HG03159 (cell line): ENCODE measurements around the gene AAGAB.
"Not testable (repeated sequence)": the region's sequence is repeated elsewhere in the genome, so short reads cannot be mapped to it uniquely, and the experiment has no call there.

ENCODE experiments used
- ATAC-seq: cut with Tn5 transposase; IDR thresholded peaks from one replicate; pipeline ENCODE4 v1.9.1; 2021; ENCODE audit warnings: mild to moderate bottlenecking, moderate library complexity; ENCODE audit not compliant: unreplicated experiment

AAGAB gene

DNA sequence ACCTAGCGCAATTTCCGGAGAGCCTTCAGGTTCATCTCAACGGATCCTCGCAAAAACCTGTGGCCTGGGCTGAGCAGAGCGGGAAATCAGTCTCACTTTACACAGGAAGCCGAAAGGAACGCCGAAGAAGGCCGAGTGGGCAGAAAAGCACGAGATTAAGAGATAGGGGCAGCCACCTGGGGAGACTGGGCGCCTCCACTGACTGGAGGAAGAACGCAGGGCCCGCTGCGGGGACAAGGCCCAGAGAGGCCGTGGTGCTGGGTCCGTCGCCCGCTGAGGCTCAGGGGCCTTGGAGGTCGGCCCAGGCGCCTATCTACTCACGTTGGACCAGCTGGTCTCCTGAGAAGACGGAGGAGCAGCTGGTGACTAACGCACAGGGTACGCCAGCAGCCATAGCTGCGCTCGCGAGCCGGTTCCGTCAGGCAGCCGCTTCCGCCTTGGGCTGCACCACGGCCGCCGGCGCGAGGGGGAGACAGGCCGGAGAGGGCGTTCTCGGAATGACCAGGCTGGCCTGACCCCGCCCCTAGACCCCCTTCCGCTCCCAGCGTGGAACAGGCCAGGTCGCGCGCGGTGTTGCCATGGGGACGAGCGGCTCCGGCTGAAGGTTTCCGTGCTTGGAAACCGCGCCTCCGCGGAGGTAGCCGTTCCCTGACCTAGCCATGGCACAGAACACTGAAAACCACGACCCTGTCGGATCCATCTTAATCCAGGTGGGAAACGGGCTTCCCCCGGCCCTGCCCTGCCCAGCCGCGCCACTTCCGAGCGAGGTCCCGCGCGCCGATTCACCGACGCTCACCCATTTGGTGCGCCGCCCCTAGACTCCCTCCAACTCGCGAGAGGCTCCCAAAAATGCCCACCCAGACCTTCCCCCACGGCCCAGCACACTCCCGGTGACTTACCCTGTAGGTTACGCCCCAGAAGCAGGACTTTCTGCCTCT lies at the start of gene AAGAB, which contains the start of gene IQCH:
Gene AAGAB, minus strand, starts transcription at position 424 of the 938 bp plus-strand sequence. Its CDS starts 30 bp downstream, at position 394.
Gene IQCH, plus strand, starts transcription at position 549 of the 938 bp plus-strand sequence. Its CDS starts 111 bp downstream, at position 660.
- peak; percentile 89 for ATAC-seq

DNA sequence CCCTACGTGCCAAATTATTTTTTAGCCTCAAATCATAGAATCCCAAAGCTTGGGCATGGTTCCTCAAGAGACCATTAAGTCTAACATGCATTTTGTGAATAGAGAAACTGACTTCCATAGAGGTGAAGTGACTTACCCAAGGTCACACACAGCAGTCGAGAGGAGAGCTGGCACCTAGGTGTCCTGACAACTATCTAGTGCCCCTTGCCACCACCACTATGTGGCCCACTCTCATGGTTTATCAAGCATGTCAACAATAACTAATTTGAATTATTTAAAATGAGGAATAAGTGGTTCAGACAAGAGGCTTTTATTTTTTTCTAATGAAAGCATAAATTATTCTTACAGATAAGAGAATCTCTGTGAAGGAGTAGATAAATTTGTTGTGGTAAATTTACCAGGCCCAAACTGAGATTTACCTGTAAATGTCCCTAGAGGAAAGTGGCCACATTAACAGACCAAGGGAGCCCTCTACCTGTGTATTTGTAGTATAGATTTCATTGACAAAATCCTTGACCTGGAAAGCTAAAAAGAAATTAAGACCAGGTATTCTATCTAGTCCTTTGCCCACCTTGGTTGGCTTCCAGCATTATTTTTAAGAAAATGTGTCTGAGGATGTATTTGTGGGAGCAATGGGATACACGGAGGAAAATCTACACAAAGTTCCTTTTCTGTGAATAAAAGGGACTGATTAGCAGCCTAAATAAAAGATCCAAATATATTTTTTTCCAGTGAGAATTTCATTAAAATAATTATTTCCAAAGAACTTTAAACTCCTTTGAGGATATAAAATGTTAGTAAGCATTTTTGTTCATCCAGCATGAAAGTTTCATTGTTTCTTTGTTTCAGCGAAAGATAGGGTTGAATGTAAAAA lies 49.3 kb upstream of the AAGAB start:
- ATAC-seq, result no peak

DNA sequence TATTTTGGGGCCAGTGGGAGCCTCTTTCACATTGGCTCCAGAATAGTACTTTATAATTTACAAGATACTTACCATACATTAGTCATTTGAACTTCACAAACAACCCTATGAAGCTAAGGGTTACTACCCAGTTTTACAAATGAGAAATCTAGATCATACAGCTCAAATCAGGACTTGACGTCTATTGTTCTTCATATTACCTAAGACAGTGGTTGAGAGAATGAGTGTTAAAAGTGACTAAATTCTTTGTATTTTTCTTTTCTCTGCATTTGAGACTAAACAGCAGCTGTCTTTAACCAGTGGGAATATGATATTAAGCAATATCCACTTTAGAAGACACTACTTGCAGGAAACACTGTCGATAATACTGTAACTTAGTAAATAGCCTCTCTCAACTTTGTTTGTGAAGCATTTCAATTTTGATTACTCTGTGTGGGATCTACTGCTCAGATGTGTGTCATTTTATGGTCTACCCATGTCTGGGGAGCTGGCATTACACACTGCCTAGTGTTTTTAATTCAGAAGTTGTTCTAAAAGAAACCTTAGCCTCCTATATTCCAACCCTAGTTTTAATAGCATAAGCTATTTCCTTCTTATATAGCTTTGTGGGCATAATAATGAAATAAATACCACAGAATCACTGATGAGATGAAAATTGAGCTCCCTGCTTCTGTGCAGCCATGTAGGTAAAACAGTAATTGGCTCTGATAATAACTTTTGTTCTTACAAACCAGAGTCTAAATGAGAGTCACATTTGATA lies 46.0 kb upstream of the AAGAB start:
- no peak for ATAC-seq

- ATAC-seq, result no peak
These were observed 42.2 kb upstream of the AAGAB start for GRCh38 chr15:67296684-67297083.

- no peak for ATAC-seq
These were observed 41.7 kb upstream of the AAGAB start for GRCh38 chr15:67296188-67296587.

GRCh38 chr15:67290319-67290718 lies 35.9 kb upstream of the AAGAB start:
- ATAC-seq, result no peak

- not testable (repeated sequence) for ATAC-seq
These were observed 31.9 kb upstream of the AAGAB start for GRCh38 chr15:67286400-67286799.

- not testable (repeated sequence) for ATAC-seq
These were observed 31.2 kb upstream of the AAGAB start for GRCh38 chr15:67285625-67286024.

DNA sequence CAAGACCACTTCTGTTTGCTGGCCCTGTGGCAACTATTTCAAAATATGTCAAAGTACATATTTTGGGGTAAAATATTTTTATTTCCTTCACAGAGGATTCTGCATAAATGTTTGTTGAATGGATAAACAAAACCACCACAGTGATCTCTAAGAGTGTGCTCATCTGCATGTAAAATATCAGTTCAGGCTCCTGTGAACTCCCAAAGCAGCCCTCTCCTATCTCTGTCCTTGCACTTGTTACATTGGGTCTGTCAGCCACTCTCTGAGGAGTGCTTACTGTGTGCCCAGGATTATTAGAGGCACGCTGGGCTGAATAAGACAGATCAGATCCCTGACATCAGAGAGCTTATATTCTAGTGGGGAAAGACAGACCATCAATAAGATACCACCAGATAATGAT lies 27.3 kb upstream of the AAGAB start:
- no peak for ATAC-seq

GRCh38 chr15:67280217-67280616 lies 25.8 kb upstream of the AAGAB start:
- no peak for ATAC-seq

- ATAC-seq, result no peak
These were observed 22.2 kb upstream of the AAGAB start for GRCh38 chr15:67276666-67277065.

DNA sequence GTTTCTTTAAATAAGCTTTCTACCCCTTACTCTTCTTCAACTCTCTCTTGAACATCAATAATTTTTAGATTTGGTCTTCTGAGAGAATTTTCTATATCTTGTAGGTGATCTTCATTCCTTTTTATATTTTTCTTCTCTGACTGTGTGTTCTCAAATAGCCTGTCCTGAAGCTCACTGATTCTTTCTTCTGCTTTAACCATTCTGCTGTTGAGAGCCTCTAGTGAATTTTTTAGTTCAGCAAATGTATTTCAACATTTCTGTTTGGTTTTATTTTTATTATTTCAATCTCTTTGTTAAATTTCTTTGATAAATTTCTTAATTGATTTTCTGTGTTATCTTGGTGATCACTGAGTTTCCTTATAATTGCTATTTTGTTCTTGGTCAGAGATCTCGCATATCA lies 19.8 kb upstream of the AAGAB start:
- no peak for ATAC-seq

- no peak for ATAC-seq
These were observed 13.8 kb upstream of the AAGAB start for GRCh38 chr15:67267951-67268941.

GRCh38 chr15:67267440-67267839 lies 13.0 kb upstream of the AAGAB start:
- ATAC-seq, result no peak

DNA sequence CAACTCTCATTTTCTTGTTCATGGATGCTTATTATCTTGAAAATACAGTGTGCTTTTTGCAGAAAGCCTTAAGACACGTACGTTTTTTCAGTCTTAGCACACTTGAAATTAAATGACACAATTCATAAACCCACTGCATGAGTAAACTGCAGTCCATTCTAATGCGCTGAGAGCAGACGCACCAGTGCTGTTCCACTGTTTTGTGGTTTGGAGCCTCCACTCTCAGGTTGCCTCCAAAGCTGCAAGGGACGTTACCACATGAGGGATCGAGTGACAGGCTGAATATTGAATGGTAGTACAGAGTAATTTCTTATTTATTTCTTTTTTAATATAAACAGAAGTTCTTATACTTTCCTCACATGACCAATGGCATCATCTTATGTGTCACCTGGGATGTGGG lies 12.4 kb upstream of the AAGAB start:
- no peak for ATAC-seq

- no peak for ATAC-seq
These were observed 5.3 kb upstream of the AAGAB start for GRCh38 chr15:67259806-67260205.

DNA sequence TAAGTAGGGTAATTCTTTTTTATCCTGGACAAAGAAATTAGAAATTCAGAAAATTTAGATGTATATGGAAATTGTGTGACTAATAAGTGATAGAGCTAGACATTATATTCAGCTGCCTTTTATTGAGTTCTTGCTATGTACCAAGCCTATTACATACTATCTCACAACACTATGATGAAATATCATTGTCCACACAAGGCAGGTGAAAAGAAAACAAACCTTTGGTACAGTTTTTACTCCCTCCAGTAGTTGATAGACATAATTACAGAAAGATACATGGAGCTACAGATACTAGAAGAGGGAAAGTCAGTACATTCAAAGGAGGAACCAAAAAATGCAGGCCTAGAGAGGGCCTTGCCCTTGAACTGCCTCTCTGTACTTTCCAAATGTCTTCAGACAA lies 4.9 kb upstream of the AAGAB start:
- ATAC-seq, result no peak

DNA sequence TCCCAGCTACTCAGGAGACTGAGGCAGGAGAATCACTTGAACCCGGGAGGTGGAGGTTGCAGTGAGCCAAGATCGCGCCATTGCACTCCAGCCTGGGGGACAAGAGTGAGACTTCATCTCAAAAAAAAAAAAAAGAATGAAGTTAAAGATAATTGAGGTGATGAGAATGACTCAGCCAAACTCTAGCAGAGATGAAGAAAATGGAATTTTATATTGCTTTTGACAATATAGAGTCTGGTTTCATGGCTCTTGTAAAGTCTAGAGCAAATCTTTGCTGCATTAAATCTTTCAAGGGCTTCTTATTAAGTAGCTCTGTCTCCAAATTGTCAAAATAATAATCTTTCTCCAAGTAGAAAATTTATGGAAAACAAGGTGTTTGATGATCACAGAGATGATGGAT lies 4.0 kb upstream of the AAGAB start:
- ATAC-seq, result not testable (repeated sequence)

GRCh38 chr15:67256051-67256450 lies 1.6 kb upstream of the AAGAB start:
- no peak for ATAC-seq
